ENCODE measurements around the gene PXK.
"Not testable (repeated sequence)": the region's sequence is repeated elsewhere in the genome, so short reads cannot be mapped to it uniquely, and the experiment has no call there.

The PXK gene

DNA sequence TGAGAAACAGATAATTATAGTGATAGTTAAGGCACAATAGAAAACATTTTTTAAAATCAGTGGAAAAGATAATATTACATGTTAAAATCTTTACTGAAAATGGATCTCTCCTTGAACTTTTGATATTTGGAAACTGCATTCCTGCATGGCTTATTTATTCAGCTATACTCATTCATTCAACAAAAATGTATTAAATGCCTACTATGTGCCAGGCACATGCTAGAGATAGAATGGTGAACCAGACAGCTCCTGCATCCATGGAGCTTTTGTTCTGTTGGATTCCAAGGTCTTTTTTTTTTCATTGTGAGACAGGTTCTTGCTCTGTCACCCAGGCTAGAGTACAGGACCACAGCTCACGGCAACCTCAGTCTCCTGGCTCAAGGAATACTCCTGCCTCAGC is 4.5 kb downstream of the PXK start:
- TF ChIP-seq, protein P1, sequence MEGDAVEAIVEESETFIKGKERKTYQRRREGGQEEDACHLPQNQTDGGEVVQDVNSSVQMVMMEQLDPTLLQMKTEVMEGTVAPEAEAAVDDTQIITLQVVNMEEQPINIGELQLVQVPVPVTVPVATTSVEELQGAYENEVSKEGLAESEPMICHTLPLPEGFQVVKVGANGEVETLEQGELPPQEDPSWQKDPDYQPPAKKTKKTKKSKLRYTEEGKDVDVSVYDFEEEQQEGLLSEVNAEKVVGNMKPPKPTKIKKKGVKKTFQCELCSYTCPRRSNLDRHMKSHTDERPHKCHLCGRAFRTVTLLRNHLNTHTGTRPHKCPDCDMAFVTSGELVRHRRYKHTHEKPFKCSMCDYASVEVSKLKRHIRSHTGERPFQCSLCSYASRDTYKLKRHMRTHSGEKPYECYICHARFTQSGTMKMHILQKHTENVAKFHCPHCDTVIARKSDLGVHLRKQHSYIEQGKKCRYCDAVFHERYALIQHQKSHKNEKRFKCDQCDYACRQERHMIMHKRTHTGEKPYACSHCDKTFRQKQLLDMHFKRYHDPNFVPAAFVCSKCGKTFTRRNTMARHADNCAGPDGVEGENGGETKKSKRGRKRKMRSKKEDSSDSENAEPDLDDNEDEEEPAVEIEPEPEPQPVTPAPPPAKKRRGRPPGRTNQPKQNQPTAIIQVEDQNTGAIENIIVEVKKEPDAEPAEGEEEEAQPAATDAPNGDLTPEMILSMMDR (IDR thresholded peaks at IDR 0.05; ENCODE audit: low read depth, low read length, missing control alignments) = no peak
- no peak for DNase-seq (ENCODE audit: low read depth)
- H3K4me3 ChIP-seq (ENCODE audit: low read depth, low read length) = no peak overlapping the region

GRCh38 chr3:58339146-58339545 is 6.5 kb downstream of the PXK start:
- not testable (repeated sequence) for H3K4me3 ChIP-seq (ENCODE audit: low read depth, low read length)

DNA sequence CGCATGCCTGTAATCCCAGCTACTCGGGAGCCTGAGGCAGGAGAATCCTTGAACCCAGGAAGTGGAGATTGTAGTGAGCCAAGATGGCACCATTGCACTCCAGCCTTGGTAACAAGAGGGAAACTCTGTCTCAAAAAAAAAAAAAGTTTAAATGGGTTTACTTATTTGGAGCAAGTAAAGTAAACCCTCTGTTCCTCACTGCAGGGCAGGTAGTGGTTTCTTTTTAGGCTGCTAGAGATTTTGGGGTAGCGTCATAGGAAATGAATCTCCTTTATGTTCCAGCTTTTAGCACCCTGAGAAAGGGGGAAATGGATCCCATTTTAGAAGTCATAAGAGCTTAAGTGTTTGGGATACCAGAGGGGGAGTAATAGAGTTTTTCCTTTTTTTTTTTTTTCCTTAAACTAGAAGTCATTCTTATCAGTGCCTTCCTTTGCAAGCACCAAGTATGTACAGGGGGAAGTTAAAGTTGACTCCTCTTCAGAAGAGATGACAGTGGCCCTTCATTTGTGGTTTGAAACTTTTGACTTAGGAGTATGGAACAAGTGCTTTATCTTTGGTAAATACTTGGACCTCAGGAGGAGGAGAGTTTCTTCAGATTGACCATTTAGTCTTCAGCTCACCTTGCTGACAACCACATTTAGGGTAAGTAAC is 8.0 kb downstream of the PXK start:
- TF ChIP-seq, protein P1 (IDR thresholded peaks at IDR 0.05; ENCODE audit: low read depth, low read length, missing control alignments) = no peak
- no peak for DNase-seq (ENCODE audit: low read depth)
- no peak overlapping the region for H3K4me3 ChIP-seq (ENCODE audit: low read depth, low read length)

More at GRCh38 chr3:58339146-58339545, 6.5 kb downstream of the PXK start:
- not testable (repeated sequence) for DNase-seq (ENCODE audit: low read depth)

DNA sequence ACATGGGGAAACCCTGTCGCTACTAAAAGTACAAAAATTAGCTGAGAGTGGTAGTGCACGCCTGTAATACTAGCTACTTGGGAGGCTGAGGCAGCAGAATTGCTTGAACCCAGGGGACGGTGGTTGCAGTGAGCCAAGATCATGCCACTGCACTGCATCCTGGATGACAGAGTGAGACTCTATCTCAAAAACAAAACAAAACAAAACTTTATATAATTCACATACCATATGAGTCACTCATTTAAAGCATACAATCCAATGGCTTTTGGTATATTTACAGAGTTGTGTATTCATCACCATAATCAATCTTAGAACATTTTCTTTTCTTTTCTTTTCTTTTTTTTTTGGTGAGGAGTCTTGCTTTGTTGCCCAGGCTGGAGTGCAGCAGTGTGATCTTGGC is 8.7 kb downstream of the PXK start:
- DNase-seq (ENCODE audit: low read depth) = no peak
- H3K4me3 ChIP-seq (ENCODE audit: low read depth, low read length) = no peak overlapping the region
- TF ChIP-seq, protein P1 (IDR thresholded peaks at IDR 0.05; ENCODE audit: low read depth, low read length, missing control alignments) = no peak

DNA sequence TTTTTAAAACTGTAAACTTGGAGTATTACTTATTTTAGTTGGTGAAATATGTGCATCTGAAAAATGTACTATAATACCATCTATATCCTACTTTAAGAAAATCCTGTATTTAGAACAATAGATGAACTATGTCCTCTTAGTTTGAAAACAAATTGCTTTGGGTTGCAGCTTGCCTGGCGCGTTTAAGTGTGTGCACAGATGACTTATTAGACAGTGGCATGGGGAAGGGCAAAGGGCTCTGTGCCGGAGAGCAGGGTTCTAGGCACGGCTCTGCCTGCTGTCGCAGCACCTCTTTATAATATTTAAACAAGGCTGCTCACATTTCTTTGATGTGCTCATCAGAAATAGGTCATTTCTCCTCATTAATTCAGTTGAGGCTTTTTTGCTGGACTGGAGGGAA is 10.0 kb downstream of the PXK start:
- no peak overlapping the region for H3K4me3 ChIP-seq (ENCODE audit: low read depth, low read length)
- TF ChIP-seq, protein P1 (IDR thresholded peaks at IDR 0.05; ENCODE audit: low read depth, low read length, missing control alignments) = no peak
- no peak for DNase-seq (ENCODE audit: low read depth)

GRCh38 chr3:58345457-58345856 is 12.8 kb downstream of the PXK start:
- DNase-seq (ENCODE audit: low read depth) = no peak
- H3K4me3 ChIP-seq (ENCODE audit: low read depth, low read length) = no peak overlapping the region
- TF ChIP-seq, protein P1 (IDR thresholded peaks at IDR 0.05; ENCODE audit: low read depth, low read length, missing control alignments) = no peak

GRCh38 chr3:58346368-58346767 is 13.7 kb downstream of the PXK start:
- TF ChIP-seq, protein P1 (IDR thresholded peaks at IDR 0.05; ENCODE audit: low read depth, low read length, missing control alignments) = no peak
- no peak for DNase-seq (ENCODE audit: low read depth)
- H3K4me3 ChIP-seq (ENCODE audit: low read depth, low read length) = no peak overlapping the region
